ENCODE data around the gene SPECC1.
"Not testable (repeated sequence)": the region's sequence is repeated elsewhere in the genome, so short reads cannot be mapped to it uniquely, and the experiment has no call there.

The SPECC1 gene

GRCh38 chr17:20363846-20364245 lies 354.7 kb downstream of the SPECC1 start:
- not testable (repeated sequence) for DNase-seq (ENCODE audit: extremely low read depth in 1 of 2, low read depth in 1 of 2)

Data from activated CD8-positive, alpha-beta memory T cell treated with anti-CD3 and anti-CD28 coated beads for 1 hour (primary cell).